Heart left ventricle (tissue), 16 donors: ENCODE data around the gene FOLR2. TPM values are rescaled to one million over a fixed set of nuclear protein-coding genes. Genes with fewer than 3 reads are reported as not detected.
A peak's percentile ranks its signal among the peaks of the same experiment; 100 is the strongest.

Source experiments
- ATAC-seq, 4 donors: fragments of 200-7000 bp; cut with Tn5 transposase; one replicate each; pipeline ENCODE4 v1.9.1; 2020 to 2022; ENCODE audit warnings: moderate library complexity in 4 of 4, mild to moderate bottlenecking in 3 of 4, moderate number of reproducible peaks in 1 of 4
- DNase-seq, 5 donors: peaks; one replicate each; pipeline ENCODE4 v3.0.0-alpha.2; 2020
- H3K27ac ChIP-seq, 12 donors: fragments of 200-600 bp; sonication (generic) in 4 of 12; one replicate each; pipeline versions ENCODE4 v1.5.0 to v1.8.0; 2016 to 2022; ENCODE audit warnings: mild to moderate bottlenecking in 2 of 12
- H3K27me3 ChIP-seq, 9 donors: fragments of 200-600 bp; sonication (generic) in 2 of 9; one replicate each; pipeline versions ENCODE4 v1.5.1 to v1.8.0; 2016 to 2022; ENCODE audit warnings: mild to moderate bottlenecking in 3 of 9
- H3K36me3 ChIP-seq, 9 donors: fragments of 200-600 bp; sonication (generic) in 2 of 9; one replicate each; pipeline versions ENCODE4 v1.5.0 to v1.8.0; 2018 to 2022; ENCODE audit warnings: mild to moderate bottlenecking in 2 of 9
- H3K4me1 ChIP-seq, 12 donors: fragments of 200-600 bp; sonication (generic) in 4 of 12; one replicate each; pipeline versions ENCODE4 v1.5.0 to v1.8.0; 2016 to 2022; ENCODE audit warnings: mild to moderate bottlenecking in 3 of 12
- H3K4me3 ChIP-seq, 12 donors: fragments of 200-600 bp; sonication (generic) in 4 of 12; one replicate each; pipeline versions ENCODE4 v1.5.0 to v1.8.0; 2017 to 2022; ENCODE audit warnings: mild to moderate bottlenecking in 9 of 12, moderate library complexity in 4 of 12
- H3K9me3 ChIP-seq, 12 donors: fragments of 200-600 bp; sonication (generic) in 4 of 12; one replicate each; pipeline versions ENCODE4 v1.5.0 to v1.8.0; 2016 to 2022; ENCODE audit warnings: mild to moderate bottlenecking in 1 of 12
- CTCF ChIP-seq, 12 donors: fragments of 200-600 bp; sonication (generic) in 4 of 12; IDR thresholded peaks; one replicate each; pipeline versions ENCODE4 v1.5.0 to v1.8.0; 2018 to 2022; ENCODE audit warnings: antibody characterized with exemption in 12 of 12, mild to moderate bottlenecking in 5 of 12
- POLR2A ChIP-seq, 2 donors: fragments of 450-650 bp; IDR thresholded peaks; one replicate each; pipeline ENCODE4 v1.6.1; 2017; ENCODE audit warnings: antibody characterized with exemption in 2 of 2, mild to moderate bottlenecking in 2 of 2, moderate library complexity in 2 of 2
- WGBS, 4 donors: extraction: QIAGEN DNeasy Blood & Tissue Kit in 2 of 4; methylation state at CpG; one replicate each; pipeline versions ENCODE4 v1.1.5 to v1.1.7; 2013 to 2018; 5-methylcytosine and 5-hydroxymethylcytosine counted together
- intact Hi-C, 10 donors: fragments of 100-400 bp; cut with DNase I; formaldehyde crosslinking; loops; one replicate each; pipeline versions ENCODE4 v1.11.1 to v1.14.2; 2022
- polyA plus RNA-seq, 2 donors: library from polyadenylated mRNA; stranded (reverse); fragments of 200-250 nt; gene quantifications; one replicate each; pipeline ENCODE4 v1.2.3, GENCODE V29; 2013
- total RNA-seq, 9 donors: library from RNA; depleted of rRNA in 2 of 9; stranded (reverse); fragments of >200 nt in 2 of 9; fragmentation: NEBNext Ultra II Directional in 3 of 9; extraction: Animal tissue kit (Norgen Biotek cat#: 25700) in 3 of 9; gene quantifications; one replicate each; pipeline versions ENCODE4 v1.1.0 to v1.2.4, GENCODE V29; 2016 to 2023
- donor health status: ischemic (EF 13 %, LVEDD 7.1; RV severe dilation, severe dysfunction).
- donor health status: healthy with polysubstance abuse.
- donor health status: DM: no; HTN: yes; CAD: no.
- donor health status: DM: no; HTN: no; CAD: no.
- donor health status: ischemic (EF 25% LVEDD 6.9; RV normal size, moderate dysfunction).
- donor health status: ischemic (EF 25% LVEDD 5.7; RV mildly dilated, moderate dysfunction).
- donor health status: healthy.
- donor health status: DM: yes; HTN: yes; CAD: no.
- donor health status: ischemic (EF 35%, LVEDD 5.7; RV mildly dilated, moderate dysfunction).
- donor health status: nonischemic (EF 11% LVEDD 7.7; RV severe dilation, severe dysfunction).
- donor health status: DM: yes; HTN: yes; CAD: no.
- donor health status: PGD.
- donor health status: ischemic (EF 29% LVEDD 5.4; RV normal size, mild dysfunction).
- donor health status: nonischemic (EF 23%, LVEDD 6.1; RV moderate dilation, normal function).

The FOLR2 gene
- total and polyA plus RNA-seq, 11 donors = 5.0 to 136 (median 14.6) TPM

- Histone ChIP-seq H3K27ac (peak overlapping the region in 1 of 12 donors; percentile 55), H3K4me1 (peaks cover 0 to 49% (median 31%) of the 10 kb centered on the region in 12 donors), H3K4me3 (no peak overlapping the region), H3K27me3 (peaks cover 0 to 22% (median 7%) of the 10 kb centered on the region in 9 donors), H3K9me3 (no peaks in the 10 kb centered on the region), H3K36me3 (peaks cover 0 to 72% (median 67%) of the 10 kb centered on the region in 9 donors)
- DNase-seq = no peak
- intact Hi-C loops = loop anchor here in 1 of 10 donors (10.0 kb wide), 1 partner anchor 179 kb away; no protein-coding TSS in a partner anchor
- TF ChIP-seq CTCF (IDR thresholded peaks at IDR 0.05) = no peak
- TF ChIP-seq POLR2A (IDR thresholded peaks at IDR 0.05) = no peak
- 59 to 63% (median 61%) methylated on average over 4 of the region's 4 CpGs for WGBS, 4 donors
- no peak for ATAC-seq
These were observed 19.6 kb downstream of the FOLR2 start for GRCh38 chr11:72236083-72236697.

- TF ChIP-seq CTCF (IDR thresholded peaks at IDR 0.05) (no peak), POLR2A (IDR thresholded peaks at IDR 0.05) (no peak)
- DNase-seq = no peak
- no peaks in the 10 kb centered on the region for H3K9me3 ChIP-seq
- intact Hi-C loops = loop anchor here in 1 of 10 donors (10.0 kb wide), 1 partner anchor 178 kb away; no protein-coding TSS in a partner anchor
- H3K36me3 ChIP-seq = peaks cover 0 to 66% (median 62%) of the 10 kb centered on the region in 9 donors
- peaks cover 0 to 43% (median 31%) of the 10 kb centered on the region in 12 donors for H3K4me1 ChIP-seq
- peaks cover under 1 to 27% (median 12%) of the 10 kb centered on the region in 9 donors for H3K27me3 ChIP-seq
- ATAC-seq = no peak
- WGBS, 4 donors = 64 to 83% (median 80%) methylated on average over 2 of the region's 2 CpGs
- H3K27ac ChIP-seq = peak overlapping the region in 1 of 12 donors; percentile 78
- no peak overlapping the region for H3K4me3 ChIP-seq
These were observed 20.1 kb downstream of the FOLR2 start for GRCh38 chr11:72236774-72237111.

- TF ChIP-seq CTCF (IDR thresholded peaks at IDR 0.05) (no peak), POLR2A (IDR thresholded peaks at IDR 0.05) (no peak)
- H3K9me3 ChIP-seq = no peaks in the 10 kb centered on the region
- DNase-seq = no peak
- peak in 2 of 4 donors; percentile 1 to 2 for ATAC-seq
- peaks cover 0 to 41% (median 31%) of the 10 kb centered on the region in 12 donors for H3K4me1 ChIP-seq
- peak overlapping the region in 1 of 12 donors; percentile 78 for H3K27ac ChIP-seq
- H3K27me3 ChIP-seq = peaks cover 3 to 32% (median 17%) of the 10 kb centered on the region in 9 donors
- intact Hi-C loops = loop anchor here in 1 of 10 donors (10.0 kb wide), 1 partner anchor 177 kb away; no protein-coding TSS in a partner anchor
- H3K4me3 ChIP-seq = no peak overlapping the region
- peaks cover 0 to 61% (median 56%) of the 10 kb centered on the region in 9 donors for H3K36me3 ChIP-seq
- WGBS, 4 donors = 81 to 83% (median 82%) methylated on average over 11 to 22 of the region's 22 CpGs
These were observed 20.7 kb downstream of the FOLR2 start for GRCh38 chr11:72237112-72237931.

GRCh38 chr11:72238040-72238450, 21.5 kb downstream of the FOLR2 start:
- ATAC-seq = peak; percentile 30 to 53 (median 48)
- Histone ChIP-seq H3K4me1 (peaks cover 0 to 41% (median 31%) of the 10 kb centered on the region in 12 donors), H3K4me3 (no peak overlapping the region), H3K27me3 (peaks cover 5 to 39% (median 24%) of the 10 kb centered on the region in 9 donors), H3K36me3 (peaks cover 0 to 53% (median 49%) of the 10 kb centered on the region in 9 donors), H3K27ac (peak overlapping the region in 1 of 12 donors; percentile 78), H3K9me3 (no peaks in the 10 kb centered on the region)
- 43 to 47% (median 44%) methylated on average over 5 to 16 of the region's 16 CpGs for WGBS, 4 donors
- no peak for TF ChIP-seq POLR2A (IDR thresholded peaks at IDR 0.05)
- peak; percentile 43 to 75 (median 62) for TF ChIP-seq CTCF (IDR thresholded peaks at IDR 0.05)
- DNase-seq = peak in 2 of 5 donors; percentile 52 to 58
- intact Hi-C loops = loop anchor here in 1 of 10 donors (10.0 kb wide), 1 partner anchor 177 kb away; no protein-coding TSS in a partner anchor
